Motor neuron (in vitro differentiated cells): ENCODE measurements around the gene ONECUT1. TPM values are rescaled to one million over a fixed set of nuclear protein-coding genes. Genes with fewer than 3 reads are reported as not detected.

Source experiments
- ATAC-seq, 8 experiments: fragments of 200-7000 bp; cut with Tn5 transposase; replicated peaks in 6 of 8; 2 replicates each; pipeline ENCODE4 v1.8.0; 2021; ENCODE audit warnings: mild to moderate bottlenecking in 8 of 8, moderate library complexity in 8 of 8
- H3K27ac ChIP-seq, 2 donors: fragments of 250-450 bp; sonication (Bioruptor Pico); 2 replicates each; pipeline ENCODE4 v1.9.0; 2021; ENCODE audit warnings: antibody characterized with exemption in 2 of 2, mild to moderate bottlenecking in 2 of 2, moderate library complexity in 1 of 2
- H3K4me1 ChIP-seq, 2 donors: fragments of 250-450 bp; sonication (Bioruptor Pico); replicated peaks in 1 of 2; 2 replicates each; pipeline ENCODE4 v1.6.1; 2021; ENCODE audit warnings: antibody characterized with exemption in 2 of 2, mild to moderate bottlenecking in 2 of 2, moderate library complexity in 1 of 2
- H3K4me3 ChIP-seq, 5 donors: fragments of 250-450 bp; sonication (Bioruptor Pico); 2 replicates each; pipeline ENCODE4 v1.9.0; 2021; ENCODE audit warnings: antibody characterized with exemption in 5 of 5, mild to moderate bottlenecking in 5 of 5, moderate library complexity in 4 of 5
- WGBS, 10 experiments: fragments of 450-650 bp; shearing (Covaris generic); methylation state at CpG; one replicate each; pipeline ENCODE4 v1.0.0; 2022; 5-methylcytosine and 5-hydroxymethylcytosine counted together
- in situ Hi-C, 9 experiments: fragments of 400-800 bp; cut with MboI; loops; one replicate each; pipeline ENCODE4 v1.15.0; 2021; ENCODE audit warnings: low sequenced_read_pairs in 9 of 9, low pct_unique_long_range_greater_than_20kb in 2 of 9; ENCODE audit not compliant: unreplicated experiment in 9 of 9
- total RNA-seq, 8 experiments: library from RNA; unstranded; fragments of 300-600 nt; gene quantifications; 2 replicates each; pipeline versions ENCODE4 v1.2.3 to v1.2.4, GENCODE V29; 2022

Gene ONECUT1
- total RNA-seq, 8 experiments from 2014 or later: 0.36 to 86.3 (median 13.3) TPM

- WGBS, 10 experiments: 0 to 99% (median 2%) methylated on average over 3 to 15 of the region's 31 CpGs; no CpG with 5 or more reads in 3 of the 10 experiments
- in situ Hi-C loops: loop anchor here in 6 of 9 experiments (25.0 kb wide), 4 partner anchors 392 to 917 kb away; no protein-coding TSS in a partner anchor
- Histone ChIP-seq H3K4me1 (peaks cover 57 to 68% of the 10 kb centered on the region in 2 donors), H3K27ac (peak overlapping the region in 1 of 2 donors; percentile 7), H3K4me3 (no peak overlapping the region)
- no peak for ATAC-seq
These were observed 5.5 kb upstream of the ONECUT1 start for GRCh38 chr15:52795464-52796227.

- Histone ChIP-seq H3K27ac (no peak overlapping the region), H3K4me1 (peaks cover 52 to 60% of the 10 kb centered on the region in 2 donors), H3K4me3 (no peak overlapping the region)
- WGBS, 10 experiments: 0 to 100% (median 34%) methylated on average over 2 to 31 of the region's 43 CpGs; no CpG with 5 or more reads in 1 of the 10 experiments
- ATAC-seq: no peak
- in situ Hi-C loops: loop anchor here in 6 of 9 experiments (25.0 kb wide), 4 partner anchors 392 to 917 kb away; no protein-coding TSS in a partner anchor
These were observed 4.7 kb upstream of the ONECUT1 start for GRCh38 chr15:52794665-52795463.

GRCh38 chr15:52791776-52792175, 1.6 kb upstream of the ONECUT1 start:
- in situ Hi-C loops: loop anchor here in 6 of 9 experiments (25.0 kb wide), 4 partner anchors 396 to 921 kb away; no protein-coding TSS in a partner anchor
- Histone ChIP-seq H3K4me1 (peaks cover 25 to 29% of the 10 kb centered on the region in 2 donors), H3K27ac (peak overlapping the region; percentile 89 to 93), H3K4me3 (peak overlapping the region in 3 of 5 donors; percentile 69 to 86 (median 75))
- 20 to 92% (median 57%) methylated on average over 2 to 4 of the region's 5 CpGs; no CpG with 5 or more reads in 2 of the 10 experiments for WGBS, 10 experiments
- no peak for ATAC-seq

GRCh38 chr15:52790941-52791751, 1.0 kb upstream of the ONECUT1 start:
- H3K4me1 ChIP-seq: peaks cover 23 to 24% of the 10 kb centered on the region in 2 donors
- H3K27ac ChIP-seq: peak overlapping the region; percentile 89 to 93
- 0 to 26% (median 4%) methylated on average over 4 to 22 of the region's 50 CpGs; no CpG with 5 or more reads in 3 of the 10 experiments for WGBS, 10 experiments
- H3K4me3 ChIP-seq: peak overlapping the region; percentile 46 to 86 (median 69)
- in situ Hi-C loops: loop anchor here in 6 of 9 experiments (25.0 kb wide), 4 partner anchors 396 to 921 kb away; no protein-coding TSS in a partner anchor
- ATAC-seq: peak in 7 of 8 experiments; percentile 31 to 51 (median 44)

- peaks cover 22 to 29% of the 10 kb centered on the region in 2 donors for H3K4me1 ChIP-seq
- in situ Hi-C loops: loop anchor here in 6 of 9 experiments (25.0 kb wide), 4 partner anchors 398 to 923 kb away; no protein-coding TSS in a partner anchor
- peak overlapping the region; percentile 89 to 93 for H3K27ac ChIP-seq
- peak overlapping the region; percentile 46 to 86 (median 69) for H3K4me3 ChIP-seq
- ATAC-seq: peak; percentile 15 to 49 (median 42)
- 0 to 11% (median 3%) methylated on average over 4 to 19 of the region's 51 CpGs; no CpG with 5 or more reads in 7 of the 10 experiments for WGBS, 10 experiments
These were observed 451 bp downstream of the ONECUT1 start for GRCh38 chr15:52789601-52790168.

- WGBS, 10 experiments: 12 to 93% (median 40%) methylated on average over 4 to 11 of the region's 37 CpGs; no CpG with 5 or more reads in 7 of the 10 experiments
- no peak for ATAC-seq
- in situ Hi-C loops: loop anchor here in 6 of 9 experiments (25.0 kb wide), 4 partner anchors 398 to 923 kb away; no protein-coding TSS in a partner anchor
- peak overlapping the region; percentile 46 to 86 (median 69) for H3K4me3 ChIP-seq
- H3K27ac ChIP-seq: peak overlapping the region; percentile 89 to 93
- peaks cover 22 to 33% of the 10 kb centered on the region in 2 donors for H3K4me1 ChIP-seq
These were observed 1.0 kb downstream of the ONECUT1 start for GRCh38 chr15:52789008-52789600.

GRCh38 chr15:52788099-52788986, 1.8 kb downstream of the ONECUT1 start:
- no peak for ATAC-seq
- Histone ChIP-seq H3K4me1 (peaks cover 18 to 30% of the 10 kb centered on the region in 2 donors), H3K27ac (peak overlapping the region; percentile 89 to 93), H3K4me3 (peak overlapping the region; percentile 46 to 86 (median 69))
- 0 to 83% (median 18%) methylated on average over 8 to 21 of the region's 58 CpGs; no CpG with 5 or more reads in 4 of the 10 experiments for WGBS, 10 experiments
- in situ Hi-C loops: loop anchor here in 6 of 9 experiments (25.0 kb wide), 4 partner anchors 399 to 924 kb away; no protein-coding TSS in a partner anchor

GRCh38 chr15:52787549-52788098, 2.5 kb downstream of the ONECUT1 start:
- ATAC-seq: no peak
- in situ Hi-C loops: loop anchor here in 6 of 9 experiments (25.0 kb wide), 4 partner anchors 400 to 925 kb away; no protein-coding TSS in a partner anchor

GRCh38 chr15:52787123-52787503, 3.0 kb downstream of the ONECUT1 start:
- in situ Hi-C loops: loop anchor here in 6 of 9 experiments (25.0 kb wide), 4 partner anchors 400 to 925 kb away; no protein-coding TSS in a partner anchor
- 7 to 64% (median 19%) methylated on average over 3 to 11 of the region's 24 CpGs; no CpG with 5 or more reads in 6 of the 10 experiments for WGBS, 10 experiments
- H3K27ac ChIP-seq: peak overlapping the region; percentile 89 to 93
- H3K4me3 ChIP-seq: peak overlapping the region; percentile 46 to 86 (median 69)
- H3K4me1 ChIP-seq: peaks cover 9 to 29% of the 10 kb centered on the region in 2 donors
- ATAC-seq: no peak

More at GRCh38 chr15:52787549-52788098, 2.5 kb downstream of the ONECUT1 start:
- peak overlapping the region; percentile 46 to 86 (median 69) for H3K4me3 ChIP-seq
- H3K27ac ChIP-seq: peak overlapping the region; percentile 89 to 93
- 0 to 54% (median 0%) methylated on average over 1 to 12 of the region's 27 CpGs; no CpG with 5 or more reads in 5 of the 10 experiments for WGBS, 10 experiments
- H3K4me1 ChIP-seq: peaks cover 14 to 33% of the 10 kb centered on the region in 2 donors
